Natural killer cell (primary cell): ENCODE data around the gene ISG20L2. TPM values are rescaled to one million over a fixed set of nuclear protein-coding genes. Genes with fewer than 3 reads are reported as not detected.

Experiments used
- ATAC-seq, 3 donors: fragments of 150-1000 bp in 2 of 3; fragments of 200-7000 bp in 1 of 3; cut with Tn5 transposase; 1 replicate in 1 of 3; 2 replicates in 2 of 3; pipeline ENCODE4 v1.10.0; 2021; ENCODE audit warnings: mild to moderate bottlenecking in 2 of 3, moderate library complexity in 2 of 3
- DNase-seq, 2 donors: peaks; one replicate each; pipeline versions ENCODE4 v3.0.0 to v3.0.0-alpha.2; 2013 to 2021; ENCODE audit warnings: mixed read lengths in 1 of 2
- H3K27ac ChIP-seq: one replicate; pipeline ENCODE4 v1.5.1; 2013; ENCODE audit warnings: mild to moderate bottlenecking, low read length
- H3K27me3 ChIP-seq: one replicate; pipeline ENCODE4 v1.6.1; 2013; ENCODE audit warnings: low read length; ENCODE audit not compliant: control insufficient read depth, insufficient read depth
- H3K36me3 ChIP-seq: one replicate; pipeline ENCODE4 v1.6.1; 2013; ENCODE audit warnings: low read length; ENCODE audit not compliant: control insufficient read depth, insufficient read depth
- H3K4me1 ChIP-seq: one replicate; pipeline ENCODE4 v1.6.1; 2013; ENCODE audit warnings: low read length; ENCODE audit not compliant: control insufficient read depth, insufficient read depth
- H3K4me3 ChIP-seq: one replicate; pipeline ENCODE4 v1.5.1; 2013; ENCODE audit warnings: low read length
- H3K9me3 ChIP-seq: one replicate; pipeline ENCODE4 v1.6.1; 2013; ENCODE audit warnings: low read length; ENCODE audit not compliant: control insufficient read depth, insufficient read depth
- H3K27ac Mint-ChIP-seq, 2 donors: one replicate each; pipeline ENCODE4 v1.8.0; 2022; ENCODE audit warnings: mild to moderate bottlenecking in 2 of 2, mixed read lengths in 2 of 2, moderate library complexity in 1 of 2
- H3K27me3 Mint-ChIP-seq, 2 donors: one replicate each; pipeline ENCODE4 v1.8.0; 2022; ENCODE audit warnings: low read depth in 2 of 2, mixed read lengths in 2 of 2
- H3K36me3 Mint-ChIP-seq: one replicate; pipeline ENCODE4 v1.8.0; 2022; ENCODE audit warnings: mixed read lengths
- H3K4me1 Mint-ChIP-seq, 2 donors: one replicate each; pipeline ENCODE4 v1.8.0; 2022; ENCODE audit warnings: mixed read lengths in 2 of 2
- H3K4me3 Mint-ChIP-seq: one replicate; pipeline ENCODE4 v1.8.0; 2022; ENCODE audit warnings: mild to moderate bottlenecking, moderate library complexity, mixed read lengths
- H3K9me3 Mint-ChIP-seq, 2 donors: one replicate each; pipeline ENCODE4 v1.8.0; 2022; ENCODE audit warnings: mixed read lengths in 2 of 2
- WGBS: methylation state at CpG from one replicate; pipeline ENCODE4 v1.1.7; 2013; ENCODE audit warnings: missing lambda C conversion rate; ENCODE audit not compliant: insufficient coverage; 5-methylcytosine and 5-hydroxymethylcytosine counted together
- intact Hi-C: fragments of 100-400 bp; cut with micrococcal nuclease; formaldehyde crosslinking; loops from one replicate; pipeline ENCODE4 v1.14.2; 2022
- total RNA-seq, 4 donors: library from RNA; stranded (reverse); fragments of 120-200 nt in 1 of 4; gene quantifications; one replicate each; pipeline versions ENCODE4 v1.2.3 to v1.2.4, GENCODE V29; 2013 to 2022
- TF ChIP-seq, protein P1 (sequence below): fragments of 200-600 bp; IDR thresholded peaks from one replicate; pipeline ENCODE4 v1.8.0; 2022; ENCODE audit warnings: antibody characterized with exemption

Gene ISG20L2
- total RNA-seq, 3 donors from 2014 or later (not counting 1 experiment from before 2014, with no cell fraction given) = 60.3 to 71.9 (median 68.7) TPM

- no peak within 1 kb of the TSS for H3K4me3 ChIP-seq
- TF ChIP-seq, protein P1, sequence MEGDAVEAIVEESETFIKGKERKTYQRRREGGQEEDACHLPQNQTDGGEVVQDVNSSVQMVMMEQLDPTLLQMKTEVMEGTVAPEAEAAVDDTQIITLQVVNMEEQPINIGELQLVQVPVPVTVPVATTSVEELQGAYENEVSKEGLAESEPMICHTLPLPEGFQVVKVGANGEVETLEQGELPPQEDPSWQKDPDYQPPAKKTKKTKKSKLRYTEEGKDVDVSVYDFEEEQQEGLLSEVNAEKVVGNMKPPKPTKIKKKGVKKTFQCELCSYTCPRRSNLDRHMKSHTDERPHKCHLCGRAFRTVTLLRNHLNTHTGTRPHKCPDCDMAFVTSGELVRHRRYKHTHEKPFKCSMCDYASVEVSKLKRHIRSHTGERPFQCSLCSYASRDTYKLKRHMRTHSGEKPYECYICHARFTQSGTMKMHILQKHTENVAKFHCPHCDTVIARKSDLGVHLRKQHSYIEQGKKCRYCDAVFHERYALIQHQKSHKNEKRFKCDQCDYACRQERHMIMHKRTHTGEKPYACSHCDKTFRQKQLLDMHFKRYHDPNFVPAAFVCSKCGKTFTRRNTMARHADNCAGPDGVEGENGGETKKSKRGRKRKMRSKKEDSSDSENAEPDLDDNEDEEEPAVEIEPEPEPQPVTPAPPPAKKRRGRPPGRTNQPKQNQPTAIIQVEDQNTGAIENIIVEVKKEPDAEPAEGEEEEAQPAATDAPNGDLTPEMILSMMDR = no peak
- H3K36me3 ChIP-seq = no peaks in the 10 kb centered on the region
- H3K27ac Mint-ChIP-seq = no peak within 1 kb of the TSS
- peaks cover 40% of the 10 kb centered on the region for H3K27me3 ChIP-seq
- H3K9me3 ChIP-seq = no peaks in the 10 kb centered on the region
- no peak within 1 kb of the TSS for H3K27ac ChIP-seq
- 4% methylated on average over 70 of the region's 70 CpGs for WGBS
- DNase-seq (no peak), ATAC-seq (no peak)
- no peaks in the 10 kb centered on the region for H3K9me3 Mint-ChIP-seq
- H3K4me1 ChIP-seq = peaks cover 10% of the 10 kb centered on the region
- H3K4me1 Mint-ChIP-seq = peaks cover 5 to 17% of the 10 kb centered on the region in 2 donors
- no peak within 1 kb of the TSS for H3K4me3 Mint-ChIP-seq
- H3K27me3 Mint-ChIP-seq = peaks cover 52 to 56% of the 10 kb centered on the region in 2 donors
- H3K36me3 Mint-ChIP-seq = no peaks in the 10 kb centered on the region
- intact Hi-C loops = loop anchor here (5.0 kb wide), 1 partner anchor 50 kb away; no protein-coding TSS in a partner anchor
Observed at GRCh38 chr1:156676820-156677615, 51.5 kb downstream of the ISG20L2 start, which contains the start of gene NES. Gene NES (minus strand): TSS chr1:156677407. CDS start chr1:156677264, 143 bp downstream.

- DNase-seq (no peak), ATAC-seq (no peak)
- Histone ChIP-seq H3K27ac (no peak overlapping the region), H3K4me3 (no peak overlapping the region), H3K9me3 (no peaks in the 10 kb centered on the region), H3K36me3 (no peaks in the 10 kb centered on the region), H3K27me3 (peaks cover 39% of the 10 kb centered on the region), H3K4me1 (peaks cover 10% of the 10 kb centered on the region)
- intact Hi-C loops = loop anchor here (5.0 kb wide), 1 partner anchor 49 kb away; no protein-coding TSS in a partner anchor
- H3K36me3 Mint-ChIP-seq = no peaks in the 10 kb centered on the region
- 27% methylated on average over 49 of the region's 49 CpGs for WGBS
- H3K4me3 Mint-ChIP-seq = no peak overlapping the region
- peaks cover 54 to 57% of the 10 kb centered on the region in 2 donors for H3K27me3 Mint-ChIP-seq
- H3K4me1 Mint-ChIP-seq = peaks cover 5 to 17% of the 10 kb centered on the region in 2 donors
- H3K27ac Mint-ChIP-seq = no peak overlapping the region
- TF ChIP-seq, protein P1 = no peak
- no peaks in the 10 kb centered on the region for H3K9me3 Mint-ChIP-seq
Observed at GRCh38 chr1:156676114-156676819, 52.3 kb downstream of the ISG20L2 start.

DNA sequence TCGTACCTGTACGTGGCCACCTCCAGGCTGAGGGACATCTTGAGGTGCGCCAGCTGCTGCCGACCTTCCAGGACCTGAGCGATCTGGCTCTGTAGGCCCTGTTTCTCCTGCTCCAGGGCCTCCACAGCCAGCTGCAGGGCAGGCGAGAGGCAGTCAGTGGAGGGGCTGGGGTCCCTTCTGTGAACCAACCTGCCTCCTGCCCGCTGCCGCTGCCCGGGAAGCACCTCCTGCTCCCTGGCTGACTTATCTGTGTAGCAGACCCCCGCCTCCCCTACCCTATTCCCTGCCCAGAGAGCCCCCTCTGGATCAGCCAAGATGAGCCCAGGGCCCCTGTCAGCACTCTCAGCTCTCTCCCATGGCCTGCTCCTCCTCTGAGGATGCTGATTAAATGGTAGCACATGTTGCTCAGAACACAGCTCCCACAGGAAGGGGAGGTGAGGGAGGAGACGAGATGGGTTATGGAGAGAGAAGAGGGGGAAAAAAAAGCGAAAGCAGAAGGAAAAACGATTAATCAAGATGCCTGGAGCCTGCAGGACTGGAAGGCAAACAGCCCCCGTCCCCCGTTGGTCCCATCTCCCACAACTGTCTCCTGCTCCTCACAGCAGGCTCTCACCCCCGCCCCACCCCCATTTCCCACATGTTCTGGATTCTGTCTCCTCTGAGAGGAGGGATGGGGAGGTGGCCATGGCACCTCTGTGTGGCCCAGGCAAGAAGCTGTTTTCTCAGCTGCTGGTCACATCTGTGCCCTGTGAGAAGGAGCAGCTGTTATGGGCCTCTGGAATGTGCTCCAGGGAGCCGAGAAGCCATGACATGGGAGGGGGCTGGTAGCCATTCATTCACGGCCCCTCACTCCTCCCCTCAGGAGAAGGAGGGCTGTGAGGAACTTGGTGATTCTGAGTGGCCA is 53.1 kb downstream of the ISG20L2 start:
- TF ChIP-seq, protein P1 = no peak
- no peak for ATAC-seq
- Histone ChIP-seq H3K36me3 (no peaks in the 10 kb centered on the region), H3K9me3 (no peaks in the 10 kb centered on the region), H3K27me3 (peaks cover 37% of the 10 kb centered on the region), H3K4me1 (peaks cover 10% of the 10 kb centered on the region), H3K27ac (no peak overlapping the region), H3K4me3 (no peak overlapping the region)
- peaks cover 5 to 17% of the 10 kb centered on the region in 2 donors for H3K4me1 Mint-ChIP-seq
- H3K27me3 Mint-ChIP-seq = peaks cover 56 to 59% of the 10 kb centered on the region in 2 donors
- no peak for DNase-seq
- intact Hi-C loops = loop anchor here (5.0 kb wide), 1 partner anchor 48 kb away; no protein-coding TSS in a partner anchor
- no peaks in the 10 kb centered on the region for H3K9me3 Mint-ChIP-seq
- no peak overlapping the region for H3K4me3 Mint-ChIP-seq
- 72% methylated on average over 18 of the region's 18 CpGs for WGBS
- no peak overlapping the region for H3K27ac Mint-ChIP-seq
- no peaks in the 10 kb centered on the region for H3K36me3 Mint-ChIP-seq
